Immature natural killer cell (primary cell): ENCODE measurements around the gene SLC1A1. TPM values are rescaled to one million over a fixed set of nuclear protein-coding genes. Genes with fewer than 3 reads are reported as not detected.

ENCODE experiments used
- DNase-seq, 3 donors: peaks; one replicate each; pipeline ENCODE4 v3.0.0; 2022; ENCODE audit warnings: mixed read lengths in 1 of 3
- H3K27ac Mint-ChIP-seq, 6 donors: one replicate each; pipeline ENCODE4 v1.8.0; 2020; ENCODE audit warnings: mixed read lengths in 6 of 6, mild to moderate bottlenecking in 5 of 6, inconsistent platforms in 4 of 6, moderate library complexity in 3 of 6
- H3K27me3 Mint-ChIP-seq, 3 donors: one replicate each; pipeline ENCODE4 v1.8.0; 2020 to 2021; ENCODE audit warnings: low read depth in 3 of 3, mild to moderate bottlenecking in 3 of 3, mixed read lengths in 3 of 3, moderate library complexity in 3 of 3, inconsistent platforms in 1 of 3
- H3K36me3 Mint-ChIP-seq, 3 donors: one replicate each; pipeline ENCODE4 v1.8.0; 2020; ENCODE audit warnings: mixed read lengths in 3 of 3, inconsistent platforms in 2 of 3, mild to moderate bottlenecking in 2 of 3
- H3K4me1 Mint-ChIP-seq, 2 donors: one replicate each; pipeline ENCODE4 v1.8.0; 2020; ENCODE audit warnings: inconsistent platforms in 2 of 2, mild to moderate bottlenecking in 2 of 2, mixed read lengths in 2 of 2, moderate library complexity in 1 of 2
- H3K4me3 Mint-ChIP-seq, 5 donors: one replicate each; pipeline ENCODE4 v1.8.0; 2020; ENCODE audit warnings: mild to moderate bottlenecking in 5 of 5, mixed read lengths in 5 of 5, inconsistent platforms in 3 of 5, moderate library complexity in 3 of 5
- H3K9me3 Mint-ChIP-seq, 6 donors: one replicate each; pipeline ENCODE4 v1.8.0; 2020; ENCODE audit warnings: mild to moderate bottlenecking in 6 of 6, mixed read lengths in 6 of 6, inconsistent platforms in 4 of 6, moderate library complexity in 3 of 6
- polyA plus RNA-seq, 3 donors: library from polyadenylated mRNA; unstranded; fragments of 300-500 nt; fragmentation: Illumina TruSeq; gene quantifications; one replicate each; pipeline ENCODE4 v1.2.3, GENCODE V29; 2021

SLC1A1 gene
- polyA plus RNA-seq, 3 donors from 2014 or later = 0.13 TPM; not detected in 2

DNA sequence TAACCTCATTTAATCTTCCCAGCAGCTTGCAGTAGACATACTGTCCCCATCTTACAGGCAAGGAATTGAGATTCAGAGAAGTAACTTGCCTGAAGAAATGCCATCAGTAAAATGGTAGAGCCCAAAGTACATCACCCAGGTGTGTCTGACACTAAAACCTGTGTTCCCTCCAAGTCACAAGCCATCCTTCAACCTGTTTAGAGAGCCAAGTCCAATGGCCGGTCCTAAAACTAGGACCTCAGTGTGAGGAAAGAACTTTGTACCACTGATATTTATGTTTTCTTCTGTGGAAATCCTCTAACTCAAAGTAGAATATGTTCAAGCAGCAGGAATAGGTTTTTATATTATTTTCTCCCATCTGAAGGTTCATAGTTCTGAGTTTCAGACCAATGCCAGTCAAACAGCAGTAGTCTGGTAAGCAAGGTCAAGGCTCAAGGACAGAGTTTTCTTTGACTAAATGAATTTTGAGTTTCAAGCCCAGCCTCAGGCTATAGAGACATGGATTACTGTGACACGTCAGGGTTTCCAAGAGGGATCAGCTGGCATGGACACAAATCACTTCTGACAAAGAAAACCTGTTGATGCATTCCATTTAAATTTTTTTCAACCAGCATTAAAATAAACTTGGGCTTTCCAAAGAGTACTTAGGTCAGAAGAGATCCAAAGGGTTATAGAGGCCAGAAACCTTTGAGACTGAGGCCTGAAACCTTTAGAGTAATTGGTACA lies 90.9 kb downstream of the SLC1A1 start:
- Mint-ChIP-seq H3K36me3 (peaks cover 0 to 12% (median 0%) of the 10 kb centered on the region in 3 donors), H3K9me3 (peaks cover 0 to 2% (median 0%) of the 10 kb centered on the region in 6 donors), H3K27me3 (peaks cover 0 to 5% (median 2%) of the 10 kb centered on the region in 3 donors), H3K4me1 (no peaks in the 10 kb centered on the region), H3K4me3 (no peak overlapping the region), H3K27ac (no peak overlapping the region)
- DNase-seq = no peak

DNA sequence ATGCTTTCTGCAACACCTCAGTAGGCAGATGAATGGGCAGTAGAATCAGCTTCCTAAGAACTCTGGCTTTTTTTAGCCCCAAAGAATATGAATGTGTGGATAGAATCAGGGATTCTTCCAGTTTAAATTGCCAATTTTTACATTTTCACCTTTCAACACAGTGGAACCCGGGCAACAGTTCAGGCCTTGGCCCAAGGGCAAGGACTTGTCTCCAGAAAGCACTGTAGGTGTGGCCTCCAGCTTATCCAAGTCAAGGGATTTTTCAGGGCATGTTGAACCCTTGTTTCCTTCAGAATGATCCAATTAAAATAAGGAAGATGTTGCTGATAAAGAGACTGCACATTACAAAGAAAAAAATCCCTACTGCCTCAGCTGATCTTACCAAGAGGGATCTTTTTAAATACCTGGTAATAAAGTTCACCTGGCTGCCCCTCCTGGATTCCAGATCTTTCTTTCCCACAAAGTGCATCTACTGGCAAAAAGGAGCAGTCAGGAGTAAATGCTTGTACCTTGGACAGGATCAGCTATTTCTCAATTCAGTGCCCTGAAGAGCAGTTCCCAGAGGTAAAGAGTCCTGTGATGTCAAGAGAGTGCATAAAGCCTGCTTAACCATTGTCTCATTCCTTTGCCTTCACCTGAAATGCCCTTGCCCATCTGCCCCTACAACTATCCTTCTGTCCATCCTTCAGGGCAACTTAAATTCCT lies 91.7 kb downstream of the SLC1A1 start:
- H3K36me3 Mint-ChIP-seq = peaks cover 0 to 12% (median 0%) of the 10 kb centered on the region in 3 donors
- H3K4me1 Mint-ChIP-seq = no peaks in the 10 kb centered on the region
- H3K4me3 Mint-ChIP-seq = no peak overlapping the region
- peaks cover 0 to 2% (median 0%) of the 10 kb centered on the region in 6 donors for H3K9me3 Mint-ChIP-seq
- H3K27ac Mint-ChIP-seq = no peak overlapping the region
- peaks cover 0 to 4% (median 2%) of the 10 kb centered on the region in 3 donors for H3K27me3 Mint-ChIP-seq
- no peak for DNase-seq

DNA sequence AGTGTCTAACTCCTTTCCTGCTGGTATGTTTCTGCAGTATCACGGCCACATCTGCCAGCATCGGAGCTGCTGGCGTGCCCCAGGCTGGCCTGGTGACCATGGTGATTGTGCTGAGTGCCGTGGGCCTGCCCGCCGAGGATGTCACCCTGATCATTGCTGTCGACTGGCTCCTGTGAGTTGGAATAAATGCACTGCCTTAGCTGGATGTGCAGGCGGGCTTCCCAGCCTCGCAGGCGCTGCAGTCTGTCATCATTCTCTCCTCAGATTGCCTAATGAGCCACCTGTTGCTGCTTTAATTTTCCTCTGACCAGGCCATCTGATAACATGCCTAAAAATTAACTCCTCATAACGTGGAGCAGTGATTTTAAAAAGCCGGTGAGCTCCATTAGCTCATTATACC lies 92.7 kb downstream of the SLC1A1 start:
- H3K27ac Mint-ChIP-seq = no peak overlapping the region
- peaks cover 0 to 9% (median 0%) of the 10 kb centered on the region in 3 donors for H3K36me3 Mint-ChIP-seq
- no peaks in the 10 kb centered on the region for H3K9me3 Mint-ChIP-seq
- H3K4me3 Mint-ChIP-seq = no peak overlapping the region
- no peak for DNase-seq
- H3K4me1 Mint-ChIP-seq = no peaks in the 10 kb centered on the region
- H3K27me3 Mint-ChIP-seq = peaks cover 0 to 4% (median 3%) of the 10 kb centered on the region in 3 donors

DNA sequence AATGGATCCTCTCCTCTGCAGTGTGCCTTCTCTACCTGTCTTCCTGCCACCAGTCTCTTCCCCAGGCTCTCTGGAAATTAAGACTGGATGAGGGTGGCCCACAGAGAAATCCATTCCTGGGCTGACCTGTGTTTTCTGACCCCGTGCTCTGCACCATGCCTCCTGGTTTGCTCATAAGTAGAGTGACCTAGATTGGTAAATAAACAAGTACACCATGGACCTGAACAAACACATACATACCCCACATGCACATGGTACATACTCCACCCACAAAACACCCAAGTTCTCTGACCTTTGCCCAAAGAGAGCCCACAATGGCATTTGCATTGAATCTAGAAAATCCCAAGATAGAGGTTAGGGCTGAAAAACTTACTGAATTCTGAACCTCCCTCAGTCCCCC lies 94.4 kb downstream of the SLC1A1 start:
- Mint-ChIP-seq H3K27me3 (peaks cover 0 to 4% (median 3%) of the 10 kb centered on the region in 3 donors), H3K27ac (no peak overlapping the region), H3K4me3 (no peak overlapping the region), H3K36me3 (peaks cover 0 to 4% (median 0%) of the 10 kb centered on the region in 3 donors), H3K9me3 (no peaks in the 10 kb centered on the region), H3K4me1 (no peaks in the 10 kb centered on the region)
- no peak for DNase-seq

DNA sequence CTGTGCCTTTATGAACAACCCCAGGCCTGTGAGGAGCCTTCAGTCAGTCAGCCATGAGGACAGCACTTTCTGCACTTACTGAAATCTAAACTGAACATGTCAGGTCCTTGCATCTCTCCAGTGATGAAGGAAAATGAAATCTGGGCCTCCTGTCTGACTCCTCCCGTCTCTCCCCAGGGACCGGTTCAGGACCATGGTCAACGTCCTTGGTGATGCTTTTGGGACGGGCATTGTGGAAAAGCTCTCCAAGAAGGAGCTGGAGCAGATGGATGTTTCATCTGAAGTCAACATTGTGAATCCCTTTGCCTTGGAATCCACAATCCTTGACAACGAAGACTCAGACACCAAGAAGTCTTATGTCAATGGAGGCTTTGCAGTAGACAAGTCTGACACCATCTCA lies 94.9 kb downstream of the SLC1A1 start:
- no peak overlapping the region for H3K4me3 Mint-ChIP-seq
- no peaks in the 10 kb centered on the region for H3K9me3 Mint-ChIP-seq
- peaks cover 0 to 4% (median 3%) of the 10 kb centered on the region in 3 donors for H3K27me3 Mint-ChIP-seq
- no peak for DNase-seq
- no peak overlapping the region for H3K27ac Mint-ChIP-seq
- H3K4me1 Mint-ChIP-seq = no peaks in the 10 kb centered on the region
- peaks cover 0 to 4% (median 0%) of the 10 kb centered on the region in 3 donors for H3K36me3 Mint-ChIP-seq

DNA sequence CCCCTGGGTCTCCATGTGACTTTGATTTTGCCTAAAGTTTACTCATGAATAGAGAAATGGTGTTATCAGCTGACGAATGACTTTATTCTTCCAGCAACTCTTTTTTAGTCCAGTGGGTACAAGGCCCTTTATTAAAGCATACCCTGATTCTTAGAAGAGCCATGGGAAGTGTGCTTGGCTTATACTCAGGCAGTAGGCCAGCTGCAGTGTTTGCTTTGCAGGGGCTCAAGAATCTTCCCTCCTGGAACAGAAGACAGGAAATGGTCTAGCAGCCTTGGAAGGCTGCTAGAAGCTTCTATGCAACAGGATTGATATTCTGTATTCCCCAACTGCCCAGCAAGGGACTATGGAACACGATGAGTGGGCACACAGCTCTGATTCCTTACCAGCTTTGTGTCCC lies 98.5 kb downstream of the SLC1A1 start:
- H3K27me3 Mint-ChIP-seq = peaks cover 0 to 6% (median 3%) of the 10 kb centered on the region in 3 donors
- H3K9me3 Mint-ChIP-seq = no peaks in the 10 kb centered on the region
- H3K27ac Mint-ChIP-seq = no peak overlapping the region
- peaks cover 0 to 4% (median 0%) of the 10 kb centered on the region in 3 donors for H3K36me3 Mint-ChIP-seq
- no peaks in the 10 kb centered on the region for H3K4me1 Mint-ChIP-seq
- H3K4me3 Mint-ChIP-seq = no peak overlapping the region
- DNase-seq = no peak

DNA sequence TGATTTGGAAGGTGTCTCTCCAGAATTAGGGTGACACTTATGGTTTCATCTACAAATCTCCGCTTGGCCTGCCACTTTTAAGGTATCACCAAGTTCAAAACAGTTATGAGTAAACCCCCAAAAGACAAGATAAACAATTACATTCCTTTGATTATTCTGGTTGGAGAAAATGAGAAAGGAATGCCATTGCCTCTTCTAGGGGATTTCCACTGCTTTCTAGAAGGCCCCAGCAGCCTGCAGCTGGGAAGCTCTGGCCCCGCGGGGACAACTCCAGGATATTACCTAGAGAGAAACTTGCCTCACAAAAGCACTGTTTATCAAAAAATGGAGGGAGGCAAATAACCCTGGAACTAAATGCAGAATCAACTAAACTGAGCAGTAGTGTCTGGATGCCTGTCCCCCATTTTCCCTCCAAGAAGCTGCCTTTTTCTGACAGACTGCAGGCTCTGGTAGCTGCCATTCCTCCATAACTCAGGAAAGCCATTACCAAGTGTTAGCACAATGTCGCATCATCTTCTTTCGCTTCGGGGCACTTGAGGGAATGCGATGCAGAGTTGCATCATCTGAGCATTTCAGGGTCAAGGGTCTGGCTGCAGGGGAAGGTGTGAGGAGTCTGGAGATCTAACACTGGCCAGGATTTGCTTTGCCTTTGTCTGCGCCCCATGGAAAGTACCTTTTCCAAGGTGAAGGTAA lies 100.3 kb downstream of the SLC1A1 start:
- Mint-ChIP-seq H3K9me3 (no peaks in the 10 kb centered on the region), H3K4me3 (no peak overlapping the region), H3K27me3 (peaks cover 0 to 3% (median 2%) of the 10 kb centered on the region in 3 donors), H3K36me3 (peaks cover 0 to 8% (median 0%) of the 10 kb centered on the region in 3 donors), H3K4me1 (no peaks in the 10 kb centered on the region), H3K27ac (no peak overlapping the region)
- no peak for DNase-seq

DNA sequence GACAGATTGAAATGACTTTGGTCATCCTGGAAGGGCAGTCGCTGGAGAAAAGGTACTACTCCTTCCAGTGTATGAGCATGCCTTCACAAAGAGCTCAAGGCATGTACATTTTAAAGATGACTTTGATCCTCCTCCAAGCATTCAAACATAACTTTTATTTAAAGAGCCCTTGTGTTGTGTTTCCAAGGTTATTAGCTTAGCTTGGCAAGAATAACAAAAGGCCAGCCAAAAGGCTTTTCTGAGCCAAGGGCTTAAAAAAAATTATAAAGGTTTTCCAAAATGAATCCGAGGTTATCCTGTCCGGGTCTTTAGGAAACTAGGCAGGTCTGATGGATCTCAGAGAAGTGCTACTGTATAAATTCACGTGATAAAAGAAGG lies 100.8 kb downstream of the SLC1A1 start:
- H3K27me3 Mint-ChIP-seq = peaks cover 0 to 3% (median 2%) of the 10 kb centered on the region in 3 donors
- H3K4me3 Mint-ChIP-seq = no peak overlapping the region
- no peak overlapping the region for H3K27ac Mint-ChIP-seq
- H3K9me3 Mint-ChIP-seq = no peaks in the 10 kb centered on the region
- DNase-seq = no peak
- H3K36me3 Mint-ChIP-seq = peaks cover 0 to 9% (median 0%) of the 10 kb centered on the region in 3 donors
- peaks cover 0 to under 1% of the 10 kb centered on the region in 2 donors for H3K4me1 Mint-ChIP-seq

DNA sequence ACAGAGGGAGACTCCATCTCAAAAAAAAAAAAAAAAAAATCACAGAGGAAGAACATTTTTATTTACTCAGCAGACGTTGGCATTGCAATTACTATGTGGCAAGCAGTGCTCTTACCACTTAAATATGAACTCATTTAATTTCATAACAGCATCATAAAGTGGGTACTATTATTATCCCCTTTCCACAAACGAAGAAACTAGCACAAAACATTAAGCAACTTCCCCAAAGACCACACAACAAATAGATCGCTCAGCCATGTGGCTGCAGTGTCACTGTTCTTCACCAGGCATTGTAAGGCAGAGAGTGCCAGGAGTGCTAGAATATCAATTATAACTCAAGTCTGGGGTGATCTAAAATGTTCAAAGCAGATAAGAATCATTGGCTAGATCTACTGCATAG lies 102.0 kb downstream of the SLC1A1 start:
- H3K27me3 Mint-ChIP-seq = peaks cover 0 to 3% (median 2%) of the 10 kb centered on the region in 3 donors
- no peaks in the 10 kb centered on the region for H3K9me3 Mint-ChIP-seq
- no peak for DNase-seq
- H3K4me3 Mint-ChIP-seq = no peak overlapping the region
- H3K27ac Mint-ChIP-seq = no peak overlapping the region
- peaks cover 8 to 10% of the 10 kb centered on the region in 2 donors for H3K4me1 Mint-ChIP-seq
- peaks cover 0 to 9% (median 0%) of the 10 kb centered on the region in 3 donors for H3K36me3 Mint-ChIP-seq

DNA sequence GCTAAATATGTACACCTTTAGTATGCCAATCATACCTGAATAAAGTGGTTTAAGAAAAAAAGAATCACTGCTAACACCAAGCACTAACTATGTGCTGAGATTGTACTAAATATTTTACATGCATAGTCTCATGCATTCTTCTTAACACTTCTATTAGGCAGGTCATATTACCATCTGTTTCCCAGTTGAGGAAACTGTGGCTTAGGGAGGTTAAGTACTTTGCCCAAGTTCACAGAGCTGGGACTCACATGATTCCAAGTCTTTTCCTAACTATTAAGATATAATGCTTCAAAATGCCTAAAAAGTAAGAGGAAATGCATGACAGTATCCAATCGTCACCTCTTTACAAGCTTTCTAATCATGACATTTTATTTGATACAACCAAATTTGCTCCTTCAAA lies 102.6 kb downstream of the SLC1A1 start:
- Mint-ChIP-seq H3K27ac (no peak overlapping the region), H3K4me3 (no peak overlapping the region), H3K36me3 (peaks cover 0 to 9% (median 0%) of the 10 kb centered on the region in 3 donors), H3K27me3 (peaks cover 0 to 3% (median 2%) of the 10 kb centered on the region in 3 donors), H3K4me1 (peaks cover 8 to 10% of the 10 kb centered on the region in 2 donors), H3K9me3 (no peaks in the 10 kb centered on the region)
- no peak for DNase-seq

DNA sequence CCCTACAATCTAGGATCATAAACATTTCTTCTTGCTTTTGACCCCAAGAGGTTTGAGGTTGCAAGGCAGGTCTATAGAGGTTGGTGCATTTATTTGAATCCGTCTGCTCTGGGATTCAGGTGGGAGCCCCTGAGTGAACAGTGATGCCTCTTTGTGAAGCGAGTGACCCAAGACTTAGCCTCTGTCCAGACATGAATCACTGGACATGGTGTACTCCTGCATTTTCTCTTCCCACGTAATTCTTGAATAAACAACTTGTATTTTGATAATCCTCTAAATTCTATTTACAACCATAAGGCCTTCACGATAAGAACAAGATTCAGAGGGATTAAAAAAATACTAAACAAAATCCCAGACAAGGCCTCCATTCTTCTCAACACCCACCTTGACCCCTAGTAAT lies 104.3 kb downstream of the SLC1A1 start:
- H3K9me3 Mint-ChIP-seq = no peaks in the 10 kb centered on the region
- peaks cover 0 to 2% (median 2%) of the 10 kb centered on the region in 3 donors for H3K27me3 Mint-ChIP-seq
- H3K27ac Mint-ChIP-seq = no peak overlapping the region
- peaks cover 0 to 9% (median 0%) of the 10 kb centered on the region in 3 donors for H3K36me3 Mint-ChIP-seq
- H3K4me3 Mint-ChIP-seq = no peak overlapping the region
- no peak for DNase-seq
- peaks cover 8 to 10% of the 10 kb centered on the region in 2 donors for H3K4me1 Mint-ChIP-seq

DNA sequence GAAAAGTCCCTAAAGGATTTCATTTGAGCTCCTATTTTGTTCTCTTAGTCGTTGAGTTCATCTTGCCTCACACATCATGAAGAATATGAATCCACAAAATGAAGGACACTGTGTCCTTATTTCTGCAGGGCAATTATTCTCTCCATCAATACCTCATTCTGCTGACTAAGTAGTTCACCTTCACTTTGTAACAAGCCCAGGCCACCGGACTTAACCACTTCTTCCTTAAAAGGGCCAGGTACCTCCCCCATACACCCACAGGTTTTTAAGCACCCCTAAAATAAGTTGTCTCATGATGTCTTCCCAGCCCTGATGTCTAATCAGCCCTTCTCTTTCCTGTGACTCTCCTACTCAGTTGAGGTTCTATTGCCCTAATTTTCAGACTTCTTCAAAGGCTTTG lies 104.7 kb downstream of the SLC1A1 start:
- no peak for DNase-seq
- no peaks in the 10 kb centered on the region for H3K9me3 Mint-ChIP-seq

DNA sequence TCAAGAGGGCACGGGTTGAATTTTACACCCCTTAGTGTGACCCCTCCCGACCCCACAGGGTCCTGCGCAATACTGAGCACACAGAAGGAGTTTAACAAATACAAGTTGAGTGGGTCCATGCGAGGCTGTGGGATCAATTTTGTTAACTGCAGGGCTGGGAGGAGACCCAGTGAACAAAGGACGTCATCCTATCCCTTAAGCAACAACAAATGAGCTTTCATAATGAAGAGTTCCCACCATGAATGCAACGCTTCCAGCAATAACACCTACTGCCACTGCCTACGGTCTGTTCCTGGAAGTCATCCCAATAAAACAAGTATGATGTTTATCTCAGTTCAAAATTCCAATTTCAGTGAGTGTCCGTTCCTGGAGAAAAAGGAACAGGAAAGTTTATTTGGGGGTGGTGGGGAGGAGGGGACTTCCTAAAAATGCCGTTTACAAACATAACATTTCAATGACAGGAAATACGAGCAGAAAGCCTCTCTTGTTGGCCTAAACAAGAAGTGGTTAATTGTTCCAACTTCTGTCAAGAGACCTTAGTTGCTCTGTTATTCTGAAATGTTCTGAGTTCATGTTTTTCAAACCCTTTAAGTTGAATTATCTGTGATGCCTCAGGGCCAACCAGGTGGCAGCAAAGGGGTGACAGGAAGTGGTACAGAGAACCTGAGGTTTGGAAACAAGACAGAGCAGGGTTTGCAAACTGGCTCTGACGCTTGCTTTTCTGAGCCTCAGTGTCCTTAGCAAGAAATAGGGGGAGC lies 106.1 kb downstream of the SLC1A1 start:
- H3K27me3 Mint-ChIP-seq = peaks cover 0 to 5% (median 2%) of the 10 kb centered on the region in 3 donors
- peak; percentile 3 to 29 (median 12) for DNase-seq
- no peak overlapping the region for H3K27ac Mint-ChIP-seq
- H3K4me3 Mint-ChIP-seq = peak overlapping the region in 2 of 5 donors; percentile 4 to 12
- peaks cover 12 to 15% of the 10 kb centered on the region in 2 donors for H3K4me1 Mint-ChIP-seq
- no peaks in the 10 kb centered on the region for H3K9me3 Mint-ChIP-seq
- peaks cover 0 to 22% (median 0%) of the 10 kb centered on the region in 3 donors for H3K36me3 Mint-ChIP-seq

More for the DNA sequence above, 104.7 kb downstream of the SLC1A1 start:
- H3K27me3 Mint-ChIP-seq = peaks cover 0 to 2% (median 2%) of the 10 kb centered on the region in 3 donors
- H3K27ac Mint-ChIP-seq = no peak overlapping the region
- peaks cover 0 to 14% (median 0%) of the 10 kb centered on the region in 3 donors for H3K36me3 Mint-ChIP-seq
- no peak overlapping the region for H3K4me3 Mint-ChIP-seq
- H3K4me1 Mint-ChIP-seq = peaks cover 8 to 10% of the 10 kb centered on the region in 2 donors
